Gastrocnemius medialis (tissue), 4 donors: ENCODE data around the gene VDAC1.
"Not testable (repeated sequence)": the region's sequence is repeated elsewhere in the genome, so short reads cannot be mapped to it uniquely, and the experiment has no call there.

ENCODE experiments used
- POLR2A ChIP-seq, 2 donors: fragments of 450-650 bp; IDR thresholded peaks; one replicate each; pipeline ENCODE4 v1.6.1; 2017; ENCODE audit warnings: antibody characterized with exemption in 2 of 2, mild to moderate bottlenecking in 2 of 2, moderate library complexity in 2 of 2
- TF ChIP-seq, protein P1 (sequence below), 5 experiments: fragments of 450-650 bp in 3 of 5; fragments of 200-600 bp in 2 of 5; sonication (generic) in 2 of 5; IDR thresholded peaks in 4 of 5; conservative IDR thresholded peaks in 1 of 5; 1 replicate in 4 of 5; 2 replicates in 1 of 5; pipeline ENCODE4 v1.5.1; 2016 to 2019; ENCODE audit warnings: antibody characterized with exemption in 5 of 5, mild to moderate bottlenecking in 3 of 5, moderate library complexity in 3 of 5

DNA sequence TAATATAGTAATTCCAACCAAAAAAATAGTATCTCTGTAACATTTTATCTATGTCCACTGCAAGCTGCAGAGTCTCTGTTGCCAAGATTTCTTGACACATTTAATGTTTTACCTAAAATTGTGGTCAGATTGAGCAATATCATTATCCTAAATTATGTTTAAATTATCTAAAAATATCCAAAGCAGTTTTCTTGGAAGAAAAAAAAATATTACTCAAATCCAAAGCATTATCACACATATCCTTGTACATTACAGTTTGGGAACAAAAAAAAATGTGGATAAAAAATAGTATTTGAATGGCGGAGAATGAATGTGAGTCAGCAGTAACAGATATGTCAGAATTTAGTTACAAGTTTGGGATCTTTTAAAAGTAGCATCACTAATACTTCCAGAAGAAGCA, 48.6 kb downstream of the VDAC1 start:
- TF ChIP-seq, protein P1, sequence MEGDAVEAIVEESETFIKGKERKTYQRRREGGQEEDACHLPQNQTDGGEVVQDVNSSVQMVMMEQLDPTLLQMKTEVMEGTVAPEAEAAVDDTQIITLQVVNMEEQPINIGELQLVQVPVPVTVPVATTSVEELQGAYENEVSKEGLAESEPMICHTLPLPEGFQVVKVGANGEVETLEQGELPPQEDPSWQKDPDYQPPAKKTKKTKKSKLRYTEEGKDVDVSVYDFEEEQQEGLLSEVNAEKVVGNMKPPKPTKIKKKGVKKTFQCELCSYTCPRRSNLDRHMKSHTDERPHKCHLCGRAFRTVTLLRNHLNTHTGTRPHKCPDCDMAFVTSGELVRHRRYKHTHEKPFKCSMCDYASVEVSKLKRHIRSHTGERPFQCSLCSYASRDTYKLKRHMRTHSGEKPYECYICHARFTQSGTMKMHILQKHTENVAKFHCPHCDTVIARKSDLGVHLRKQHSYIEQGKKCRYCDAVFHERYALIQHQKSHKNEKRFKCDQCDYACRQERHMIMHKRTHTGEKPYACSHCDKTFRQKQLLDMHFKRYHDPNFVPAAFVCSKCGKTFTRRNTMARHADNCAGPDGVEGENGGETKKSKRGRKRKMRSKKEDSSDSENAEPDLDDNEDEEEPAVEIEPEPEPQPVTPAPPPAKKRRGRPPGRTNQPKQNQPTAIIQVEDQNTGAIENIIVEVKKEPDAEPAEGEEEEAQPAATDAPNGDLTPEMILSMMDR (IDR thresholded peaks at IDR 0.05 in 4 of 5, conservative IDR thresholded peaks at IDR 0.05 in 1 of 5), result not testable (repeated sequence)
- TF ChIP-seq POLR2A (IDR thresholded peaks at IDR 0.05), result not testable (repeated sequence)
